Body of pancreas (tissue), 4 donors: ENCODE data around the gene PRMT2. TPM values are rescaled to one million over a fixed set of nuclear protein-coding genes. Genes with fewer than 3 reads are reported as not detected.

ENCODE experiments used
- ATAC-seq: fragments of 150-250 bp; one replicate; pipeline ENCODE4 v1.9.1; 2016
- DNase-seq, 4 donors: peaks; one replicate each; pipeline ENCODE4 v3.0.0-alpha.2; 2019
- H3K27ac ChIP-seq, 4 donors: fragments of 200-600 bp; sonication (generic); 1 replicate in 3 of 4; 2 replicates in 1 of 4; pipeline versions ENCODE4 v1.5.1 to v1.6.1; 2016 to 2019; ENCODE audit warnings: mild to moderate bottlenecking in 1 of 4, mixed read lengths in 1 of 4, moderate library complexity in 1 of 4
- H3K27me3 ChIP-seq, 2 donors: fragments of 200-600 bp; sonication (generic); one replicate each; pipeline ENCODE4 v1.6.0; 2016; ENCODE audit warnings: mild to moderate bottlenecking in 1 of 2
- H3K36me3 ChIP-seq, 2 donors: fragments of 200-600 bp; sonication (generic); replicated peaks in 1 of 2; 2 replicates each; pipeline ENCODE4 v1.5.1; 2016; ENCODE audit warnings: low read depth in 2 of 2; ENCODE audit not compliant: insufficient read depth in 1 of 2
- H3K4me1 ChIP-seq: fragments of 200-600 bp; sonication (generic); one replicate; pipeline ENCODE4 v1.6.0; 2016
- H3K4me3 ChIP-seq, 2 donors: fragments of 200-600 bp; sonication (generic); 1 replicate in 1 of 2; 2 replicates in 1 of 2; pipeline ENCODE4 v1.5.1; 2016 to 2019
- H3K9me3 ChIP-seq, 3 donors: fragments of 200-600 bp; sonication (generic); 1 replicate in 2 of 3; 2 replicates in 1 of 3; pipeline ENCODE4 v1.5.1; 2016
- POLR2A ChIP-seq, 3 donors: fragments of 450-650 bp; IDR thresholded peaks; one replicate each; pipeline ENCODE4 v1.6.1; 2016; ENCODE audit warnings: antibody characterized with exemption in 3 of 3, mild to moderate bottlenecking in 2 of 3
- WGBS, 2 donors: methylation state at CpG; one replicate each; pipeline ENCODE4 v1.1.5; 2017; 5-methylcytosine and 5-hydroxymethylcytosine counted together
- intact Hi-C: fragments of 100-400 bp; cut with DNase I; formaldehyde crosslinking; loops from one replicate; pipeline ENCODE4 v1.15.1; 2023
- total RNA-seq, 2 donors: library from RNA; depleted of rRNA; stranded (reverse); fragments of >200 nt; gene quantifications; one replicate each; pipeline ENCODE4 v1.1.0, GENCODE V29; 2016
- TF ChIP-seq, protein P1 (sequence below), 7 experiments: fragments of 450-650 bp in 4 of 7; fragments of 200-600 bp in 3 of 7; sonication (generic) in 3 of 7; IDR thresholded peaks; one replicate each; pipeline ENCODE4 v1.5.1; 2016 to 2019; ENCODE audit warnings: antibody characterized with exemption in 7 of 7

The PRMT2 gene
- total RNA-seq, 2 donors from 2014 or later, result 30.0 to 63.6 TPM

DNA sequence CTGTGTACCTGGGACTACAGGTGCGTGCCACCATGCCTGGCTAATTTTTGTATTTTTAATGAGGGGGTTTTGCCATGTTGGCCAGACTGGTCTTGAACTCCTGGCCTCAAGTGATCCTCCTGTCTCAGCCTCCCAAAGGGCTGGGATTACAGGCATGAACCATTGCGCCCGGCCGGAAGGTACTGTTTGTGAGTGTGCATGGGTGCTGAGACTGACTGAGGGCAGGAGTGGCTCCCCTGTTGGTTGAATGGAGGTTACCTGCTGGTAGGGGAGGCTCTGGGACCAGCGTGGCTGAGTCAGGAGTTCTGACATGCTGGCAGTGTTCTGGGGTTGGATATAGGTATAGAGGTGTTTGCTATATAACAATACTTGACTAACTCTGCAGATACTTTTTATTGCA is 10.4 kb downstream of the PRMT2 start:
- no peak overlapping the region for H3K27ac ChIP-seq
- H3K4me3 ChIP-seq, result no peak overlapping the region
- H3K27me3 ChIP-seq, result no peaks in the 10 kb centered on the region
- H3K4me1 ChIP-seq, result no peaks in the 10 kb centered on the region
- 88 to 90% methylated on average over 2 to 5 of the region's 5 CpGs for WGBS, 2 donors
- intact Hi-C loops, result no loop called here
- no peak for TF ChIP-seq POLR2A (IDR thresholded peaks at IDR 0.05)
- TF ChIP-seq, protein P1, sequence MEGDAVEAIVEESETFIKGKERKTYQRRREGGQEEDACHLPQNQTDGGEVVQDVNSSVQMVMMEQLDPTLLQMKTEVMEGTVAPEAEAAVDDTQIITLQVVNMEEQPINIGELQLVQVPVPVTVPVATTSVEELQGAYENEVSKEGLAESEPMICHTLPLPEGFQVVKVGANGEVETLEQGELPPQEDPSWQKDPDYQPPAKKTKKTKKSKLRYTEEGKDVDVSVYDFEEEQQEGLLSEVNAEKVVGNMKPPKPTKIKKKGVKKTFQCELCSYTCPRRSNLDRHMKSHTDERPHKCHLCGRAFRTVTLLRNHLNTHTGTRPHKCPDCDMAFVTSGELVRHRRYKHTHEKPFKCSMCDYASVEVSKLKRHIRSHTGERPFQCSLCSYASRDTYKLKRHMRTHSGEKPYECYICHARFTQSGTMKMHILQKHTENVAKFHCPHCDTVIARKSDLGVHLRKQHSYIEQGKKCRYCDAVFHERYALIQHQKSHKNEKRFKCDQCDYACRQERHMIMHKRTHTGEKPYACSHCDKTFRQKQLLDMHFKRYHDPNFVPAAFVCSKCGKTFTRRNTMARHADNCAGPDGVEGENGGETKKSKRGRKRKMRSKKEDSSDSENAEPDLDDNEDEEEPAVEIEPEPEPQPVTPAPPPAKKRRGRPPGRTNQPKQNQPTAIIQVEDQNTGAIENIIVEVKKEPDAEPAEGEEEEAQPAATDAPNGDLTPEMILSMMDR (IDR thresholded peaks at IDR 0.05), result no peak
- peaks cover 7 to 34% of the 10 kb centered on the region in 2 donors for H3K36me3 ChIP-seq
- H3K9me3 ChIP-seq, result no peaks in the 10 kb centered on the region
- DNase-seq (no peak), ATAC-seq (no peak)

DNA sequence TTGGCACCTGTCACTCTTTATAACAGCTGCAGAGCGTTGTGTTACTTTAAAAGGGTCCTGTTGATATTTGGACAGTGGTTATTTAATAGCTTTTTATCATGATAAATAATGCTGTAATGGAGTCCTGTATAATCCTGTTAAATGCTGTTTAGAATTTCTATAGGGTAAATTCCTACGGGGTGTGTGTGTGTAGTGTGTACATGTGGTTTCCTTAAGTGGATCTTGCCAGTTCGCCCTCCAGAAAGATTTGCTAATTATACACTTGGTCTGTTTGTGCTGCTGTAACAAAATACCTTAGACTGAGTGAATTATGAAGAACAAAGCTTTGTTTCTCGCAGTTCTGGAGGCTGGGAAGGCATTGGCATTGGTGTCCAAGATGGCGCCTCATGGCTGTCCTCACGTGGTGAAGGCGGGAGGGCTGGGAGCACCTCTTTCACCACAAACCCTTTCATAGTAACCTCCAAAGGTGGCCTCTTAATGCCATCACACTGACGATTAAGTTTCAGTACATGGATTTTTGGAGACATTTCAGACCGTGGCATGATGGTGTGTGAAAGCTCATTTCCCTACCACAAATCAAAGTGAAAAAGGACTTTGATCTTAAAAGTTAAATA is 11.2 kb downstream of the PRMT2 start:
- no peaks in the 10 kb centered on the region for H3K9me3 ChIP-seq
- H3K4me1 ChIP-seq, result no peaks in the 10 kb centered on the region
- WGBS, 2 donors, result 96% methylated on average over 9 of the region's 9 CpGs
- TF ChIP-seq, protein P1 (IDR thresholded peaks at IDR 0.05), result no peak
- TF ChIP-seq POLR2A (IDR thresholded peaks at IDR 0.05), result no peak
- H3K27ac ChIP-seq, result no peak overlapping the region
- no peak for DNase-seq
- H3K36me3 ChIP-seq, result peaks cover 7 to 35% of the 10 kb centered on the region in 2 donors
- intact Hi-C loops, result no loop called here
- no peak overlapping the region for H3K4me3 ChIP-seq
- H3K27me3 ChIP-seq, result no peaks in the 10 kb centered on the region
- ATAC-seq, result no peak

- TF ChIP-seq POLR2A (IDR thresholded peaks at IDR 0.05), result no peak
- TF ChIP-seq, protein P1 (IDR thresholded peaks at IDR 0.05), result no peak
- DNase-seq (no peak), ATAC-seq (no peak)
- 92 to 94% methylated on average over 27 of the region's 27 CpGs for WGBS, 2 donors
- H3K27me3 ChIP-seq, result no peaks in the 10 kb centered on the region
- peaks cover 7 to 48% of the 10 kb centered on the region in 2 donors for H3K36me3 ChIP-seq
- H3K27ac ChIP-seq, result no peak overlapping the region
- intact Hi-C loops, result no loop called here
- no peaks in the 10 kb centered on the region for H3K9me3 ChIP-seq
- H3K4me1 ChIP-seq, result no peaks in the 10 kb centered on the region
- H3K4me3 ChIP-seq, result no peak overlapping the region
Measured at GRCh38 chr21:46648539-46648938, 13.1 kb downstream of the PRMT2 start.

- no peak for ATAC-seq
- 92 to 94% methylated on average over 14 to 19 of the region's 19 CpGs for WGBS, 2 donors
- Histone ChIP-seq H3K4me1 (no peaks in the 10 kb centered on the region), H3K4me3 (no peak overlapping the region), H3K9me3 (no peaks in the 10 kb centered on the region), H3K27me3 (no peaks in the 10 kb centered on the region), H3K27ac (no peak overlapping the region), H3K36me3 (peaks cover 7 to 48% of the 10 kb centered on the region in 2 donors)
- intact Hi-C loops, result no loop called here
- no peak for DNase-seq
- TF ChIP-seq POLR2A (IDR thresholded peaks at IDR 0.05), result no peak
- TF ChIP-seq, protein P1 (IDR thresholded peaks at IDR 0.05), result no peak
Measured at GRCh38 chr21:46649356-46649755, 13.9 kb downstream of the PRMT2 start.
